AG04450 (cell line): Measurements from ENCODE around the gene PIWIL1. TPM values are rescaled to one million over a fixed set of nuclear protein-coding genes. Genes with fewer than 3 reads are reported as not detected.

Source experiments
- CTCF ChIA-PET: fragments of 300-600, 350-600 bp; formaldehyde crosslinking; extraction: SDS; loops from one replicate; lab custom pipeline; 2022; ENCODE audit warnings: antibody characterized with exemption, inconsistent platforms; lab: Charles Lee
- POLR2A ChIA-PET: fragments of 350-600 bp; formaldehyde crosslinking; extraction: SDS; loops from one replicate; lab custom pipeline; 2021; ENCODE audit warnings: antibody characterized with exemption, inconsistent platforms; lab: Yijun Ruan, JAX
- DNase-seq: peaks from one replicate; pipeline ENCODE4 v3.0.0-alpha.2; 2011; ENCODE audit warnings: low read depth, low spot score
- H3K27ac ChIP-seq: one replicate; pipeline ENCODE4 v1.5.1; 2012; ENCODE audit warnings: low read depth, low read length, control low read depth
- H3K27me3 ChIP-seq: one replicate; pipeline ENCODE4 v1.6.0; 2012; ENCODE audit warnings: low read length; ENCODE audit not compliant: control insufficient read depth, insufficient read depth
- H3K4me3 ChIP-seq: 2 replicates; pipeline ENCODE4 v1.5.1; 2011; ENCODE audit warnings: mild to moderate bottlenecking, low read depth, low read length, control low read depth
- H3K9me3 ChIP-seq: 2 replicates; pipeline ENCODE4 v1.5.1; 2012; ENCODE audit warnings: low read length; ENCODE audit not compliant: control insufficient read depth, insufficient read depth
- CTCF ChIP-seq: IDR thresholded peaks from 2 replicates; pipeline ENCODE4 v1.5.1; 2011; ENCODE audit warnings: low read depth, low read length, control low read depth, inconsistent platforms
- polyA plus RNA-seq: library from polyadenylated mRNA; depleted of rRNA; stranded (reverse); fragments of >200 nt; gene quantifications from 2 replicates; pipeline ENCODE4 v1.2.3, GENCODE V29; 2011

PIWIL1 gene
- polyA plus RNA-seq, 1 experiment, result not detected

- DNase-seq, result no peak
- ChIA-PET POLR2A (no interaction called here), CTCF (no interaction called here)
- Histone ChIP-seq H3K27me3 (no peaks in the 10 kb centered on the region), H3K27ac (no peak overlapping the region), H3K4me3 (no peak overlapping the region), H3K9me3 (peaks cover 19% of the 10 kb centered on the region)
- no peak for TF ChIP-seq CTCF
These were observed 19.6 kb downstream of the PIWIL1 start for GRCh38 chr12:130357241-130357640.

GRCh38 chr12:130357729-130358330 lies 20.1 kb downstream of the PIWIL1 start:
- no peak overlapping the region for H3K27ac ChIP-seq
- TF ChIP-seq CTCF, result no peak
- ChIA-PET POLR2A (no interaction called here), CTCF (no interaction called here)
- peaks cover 17% of the 10 kb centered on the region for H3K9me3 ChIP-seq
- DNase-seq, result no peak
- no peak overlapping the region for H3K4me3 ChIP-seq
- no peaks in the 10 kb centered on the region for H3K27me3 ChIP-seq

GRCh38 chr12:130362060-130362459 lies 24.4 kb downstream of the PIWIL1 start:
- Histone ChIP-seq H3K27ac (no peak overlapping the region), H3K4me3 (no peak overlapping the region), H3K27me3 (no peaks in the 10 kb centered on the region), H3K9me3 (peaks cover 26% of the 10 kb centered on the region)
- TF ChIP-seq CTCF, result no peak
- ChIA-PET POLR2A (no interaction called here), CTCF (no interaction called here)
- DNase-seq, result no peak

- peaks cover 24% of the 10 kb centered on the region for H3K9me3 ChIP-seq
- ChIA-PET POLR2A (no interaction called here), CTCF (no interaction called here)
- no peak overlapping the region for H3K27ac ChIP-seq
- no peak overlapping the region for H3K4me3 ChIP-seq
- H3K27me3 ChIP-seq, result no peaks in the 10 kb centered on the region
- no peak for DNase-seq
- no peak for TF ChIP-seq CTCF
These were observed 26.9 kb downstream of the PIWIL1 start for GRCh38 chr12:130364578-130364977.

- Histone ChIP-seq H3K9me3 (peaks cover 24% of the 10 kb centered on the region), H3K27me3 (no peaks in the 10 kb centered on the region), H3K4me3 (no peak overlapping the region), H3K27ac (no peak overlapping the region)
- no peak for DNase-seq
- ChIA-PET CTCF (no interaction called here), POLR2A (no interaction called here)
- TF ChIP-seq CTCF, result no peak
These were observed 28.5 kb downstream of the PIWIL1 start for GRCh38 chr12:130366159-130366558.
